Measurements from ENCODE around the gene ZC3H12D.

Gene ZC3H12D

GRCh38 chr6:149439626-149440025 is 45.2 kb downstream of the ZC3H12D start:
- TF ChIP-seq EZH2phosphoT487 (IDR thresholded peaks at IDR 0.05; ENCODE audit: borderline replicate concordance) (no peak), CTCF (conservative IDR thresholded peaks at IDR 0.05; ENCODE audit: low read length) (no peak)
- H3F3A ChIP-seq (ENCODE audit: low read depth) = no peaks in the 10 kb centered on the region
- H3K4me2 ChIP-seq (ENCODE audit: low read depth, low read length, poor library complexity, severe bottlenecking) = no peak overlapping the region

DNA sequence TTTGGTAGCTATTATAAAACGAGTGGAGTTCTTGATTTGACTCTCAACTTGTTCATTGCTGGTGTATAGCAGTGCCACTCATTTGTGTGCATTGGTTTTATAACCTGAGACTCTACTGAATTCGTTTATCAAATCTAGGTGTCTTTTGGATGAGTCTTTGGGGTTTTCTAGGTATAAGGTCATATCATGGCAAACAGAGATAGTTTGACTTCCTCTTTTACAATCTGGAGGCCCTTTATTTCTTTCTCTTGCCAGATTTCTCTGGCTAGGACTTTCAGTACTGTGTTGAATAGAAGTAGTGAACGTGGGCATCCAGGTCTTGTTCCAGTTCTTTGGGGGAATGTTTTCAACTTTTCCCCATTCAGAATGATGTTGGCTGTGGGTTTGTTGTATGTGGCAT is 46.0 kb downstream of the ZC3H12D start:
- Histone ChIP-seq H3K4me3 (ENCODE audit: low read length, poor library complexity, severe bottlenecking) (no peak overlapping the region), H4K20me1 (ENCODE audit: insufficient read depth, low read length, poor library complexity, severe bottlenecking) (no peaks in the 10 kb centered on the region), H3K4me2 (ENCODE audit: low read depth, low read length, poor library complexity, severe bottlenecking) (no peak overlapping the region), H3K9me3 (ENCODE audit: insufficient read depth, low read depth, low read length) (no peaks in the 10 kb centered on the region), H3K9ac (ENCODE audit: low read depth, low read length, poor library complexity, severe bottlenecking) (no peak overlapping the region), H3F3A (ENCODE audit: low read depth) (no peaks in the 10 kb centered on the region), H3K79me2 (ENCODE audit: insufficient read depth, low read length) (no peaks in the 10 kb centered on the region), H2AFZ (ENCODE audit: low read length) (no peak overlapping the region), H3K4me1 (ENCODE audit: insufficient read depth, low read length, poor library complexity, severe bottlenecking) (peaks cover 5% of the 10 kb centered on the region), H3K36me3 (ENCODE audit: insufficient read depth, low read length) (no peaks in the 10 kb centered on the region), H3K27me3 (ENCODE audit: insufficient read depth, low read length, poor library complexity, severe bottlenecking) (no peaks in the 10 kb centered on the region), H3K9me2 (replicated peaks; ENCODE audit: low read depth, low read length) (no peaks in the 10 kb centered on the region)
- TF ChIP-seq EZH2phosphoT487 (IDR thresholded peaks at IDR 0.05; ENCODE audit: borderline replicate concordance) = no peak
- TF ChIP-seq CTCF (conservative IDR thresholded peaks at IDR 0.05; ENCODE audit: low read length) = no peak

More at GRCh38 chr6:149439626-149440025, 45.2 kb downstream of the ZC3H12D start:
- Histone ChIP-seq H4K20me1 (ENCODE audit: insufficient read depth, low read length, poor library complexity, severe bottlenecking) (no peaks in the 10 kb centered on the region), H3K9me3 (ENCODE audit: insufficient read depth, low read depth, low read length) (no peaks in the 10 kb centered on the region), H2AFZ (ENCODE audit: low read length) (no peak overlapping the region), H3K4me1 (ENCODE audit: insufficient read depth, low read length, poor library complexity, severe bottlenecking) (peaks cover 5% of the 10 kb centered on the region), H3K27me3 (ENCODE audit: insufficient read depth, low read length, poor library complexity, severe bottlenecking) (no peaks in the 10 kb centered on the region), H3K4me3 (ENCODE audit: low read length, poor library complexity, severe bottlenecking) (no peak overlapping the region), H3K9me2 (replicated peaks; ENCODE audit: low read depth, low read length) (no peaks in the 10 kb centered on the region), H3K9ac (ENCODE audit: low read depth, low read length, poor library complexity, severe bottlenecking) (no peak overlapping the region), H3K79me2 (ENCODE audit: insufficient read depth, low read length) (no peaks in the 10 kb centered on the region), H3K36me3 (ENCODE audit: insufficient read depth, low read length) (no peaks in the 10 kb centered on the region)

DNA sequence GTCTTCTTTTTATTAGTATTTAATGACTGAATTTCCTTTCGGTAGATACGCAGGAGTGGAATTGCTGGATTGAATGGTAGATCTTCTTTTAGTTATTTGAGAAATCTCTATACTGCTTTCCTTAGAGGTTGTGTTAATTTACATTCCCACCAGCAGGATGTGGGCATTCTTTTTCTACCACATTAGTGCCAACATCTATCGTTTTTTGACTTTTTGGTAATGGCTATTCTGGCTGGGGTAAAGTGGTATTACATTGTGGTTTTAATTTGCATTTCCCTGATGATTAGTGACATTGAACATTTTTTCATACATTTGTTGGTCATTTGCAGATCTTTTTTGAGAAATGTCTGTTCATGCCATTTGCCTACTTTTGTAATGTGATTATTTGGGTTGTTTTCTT is 47.6 kb downstream of the ZC3H12D start:
- Histone ChIP-seq H3K4me3 (ENCODE audit: low read length, poor library complexity, severe bottlenecking) (no peak overlapping the region), H3F3A (ENCODE audit: low read depth) (no peaks in the 10 kb centered on the region), H3K9me2 (replicated peaks; ENCODE audit: low read depth, low read length) (no peaks in the 10 kb centered on the region), H3K9me3 (ENCODE audit: insufficient read depth, low read depth, low read length) (no peaks in the 10 kb centered on the region), H3K36me3 (ENCODE audit: insufficient read depth, low read length) (no peaks in the 10 kb centered on the region), H3K79me2 (ENCODE audit: insufficient read depth, low read length) (no peaks in the 10 kb centered on the region), H3K4me2 (ENCODE audit: low read depth, low read length, poor library complexity, severe bottlenecking) (no peak overlapping the region), H2AFZ (ENCODE audit: low read length) (no peak overlapping the region), H4K20me1 (ENCODE audit: insufficient read depth, low read length, poor library complexity, severe bottlenecking) (no peaks in the 10 kb centered on the region), H3K4me1 (ENCODE audit: insufficient read depth, low read length, poor library complexity, severe bottlenecking) (peaks cover 5% of the 10 kb centered on the region), H3K27me3 (ENCODE audit: insufficient read depth, low read length, poor library complexity, severe bottlenecking) (no peaks in the 10 kb centered on the region), H3K9ac (ENCODE audit: low read depth, low read length, poor library complexity, severe bottlenecking) (no peak overlapping the region)
- TF ChIP-seq CTCF (conservative IDR thresholded peaks at IDR 0.05; ENCODE audit: low read length) (no peak), EZH2phosphoT487 (IDR thresholded peaks at IDR 0.05; ENCODE audit: borderline replicate concordance) (no peak)
